Neural cell (in vitro differentiated cells): ENCODE measurements around the gene C6orf132. TPM values are rescaled to one million over a fixed set of nuclear protein-coding genes. Genes with fewer than 3 reads are reported as not detected.

ENCODE experiments used
- H2AFZ ChIP-seq: fragments of 200-600, 300-800 bp; sonication (generic), shearing (Covaris generic); 2 replicates; pipeline ENCODE4 v1.6.0; 2014; ENCODE audit warnings: low read depth, mild to moderate bottlenecking, antibody characterized with exemption, low read length, moderate library complexity
- H3F3A ChIP-seq: fragments of 200-600 bp; shearing (Covaris generic); 2 replicates; pipeline ENCODE4 v1.6.1; 2016; ENCODE audit warnings: mild to moderate bottlenecking, moderate library complexity, mixed read lengths, antibody characterized with exemption, low read length; ENCODE audit not compliant: insufficient read depth, poor library complexity, severe bottlenecking
- H3K27ac ChIP-seq: fragments of 200-600, 300-800 bp; sonication (generic), shearing (Covaris generic); 2 replicates; pipeline ENCODE4 v1.5.1; 2014; ENCODE audit warnings: mild to moderate bottlenecking, low read length, moderate library complexity
- H3K27me3 ChIP-seq: fragments of 300-800, 200-600 bp; sonication (generic), shearing (Covaris generic); 2 replicates; pipeline ENCODE4 v1.6.0; 2014; ENCODE audit warnings: mild to moderate bottlenecking, low read depth, low read length, moderate library complexity; ENCODE audit not compliant: insufficient read depth
- H3K36me3 ChIP-seq: fragments of 300-800, 200-600 bp; sonication (generic), shearing (Covaris generic); 2 replicates; pipeline ENCODE4 v1.5.1; 2014; ENCODE audit warnings: mild to moderate bottlenecking, antibody characterized with exemption, low read length, moderate library complexity; ENCODE audit not compliant: insufficient read depth
- H3K4me2 ChIP-seq: fragments of 300-800, 200-600 bp; sonication (generic), shearing (Covaris generic); 2 replicates; pipeline ENCODE4 v1.6.0; 2014; ENCODE audit warnings: mild to moderate bottlenecking, low read length
- H3K4me3 ChIP-seq: fragments of 300-800, 200-600 bp; sonication (generic), shearing (Covaris generic); 2 replicates; pipeline ENCODE4 v1.5.1; 2014; ENCODE audit warnings: mild to moderate bottlenecking, low read length, moderate library complexity
- H3K79me2 ChIP-seq: fragments of 200-600 bp; shearing (Covaris generic); replicated peaks from 2 replicates; pipeline ENCODE4 v1.6.0; 2014; ENCODE audit warnings: mild to moderate bottlenecking, low read length, moderate library complexity; ENCODE audit not compliant: insufficient read depth
- H3K9ac ChIP-seq: fragments of 300-800, 200-600 bp; sonication (generic), shearing (Covaris generic); 2 replicates; pipeline ENCODE4 v1.6.1; 2016; ENCODE audit warnings: mild to moderate bottlenecking, low read length, mixed read lengths
- H3K9me2 ChIP-seq: fragments of 200-600 bp; shearing (Covaris generic); 2 replicates; pipeline ENCODE4 v1.6.1; 2016; ENCODE audit warnings: mild to moderate bottlenecking, low read length, mixed read lengths; ENCODE audit not compliant: insufficient read depth
- H3K9me3 ChIP-seq: fragments of 200-600, 300-800 bp; sonication (generic), shearing (Covaris generic); 2 replicates; pipeline ENCODE4 v1.6.1; 2016; ENCODE audit warnings: mild to moderate bottlenecking, mixed run types, low read length, moderate library complexity, mixed read lengths
- H4K20me1 ChIP-seq: fragments of 200-600 bp; shearing (Covaris generic); 2 replicates; pipeline ENCODE4 v1.6.1; 2016; ENCODE audit warnings: mild to moderate bottlenecking, mixed run types; ENCODE audit not compliant: insufficient read depth
- EP300 ChIP-seq: fragments of 450-650 bp; conservative IDR thresholded peaks from 2 replicates; pipeline ENCODE4 v1.6.1; 2014; ENCODE audit warnings: antibody characterized with exemption, mild to moderate bottlenecking, moderate library complexity; ENCODE audit not compliant: poor library complexity, severe bottlenecking
- EZH2 ChIP-seq: fragments of 200-600, 300-800 bp; shearing (Covaris generic), sonication (generic); IDR thresholded peaks from 2 replicates; pipeline ENCODE4 v1.6.1; 2014; ENCODE audit warnings: antibody characterized with exemption, low read length, borderline replicate concordance, mild to moderate bottlenecking; ENCODE audit not compliant: insufficient read depth, poor library complexity, severe bottlenecking
- MXI1 ChIP-seq: fragments of 450-650 bp; conservative IDR thresholded peaks from 2 replicates; pipeline ENCODE4 v1.6.1; 2014; ENCODE audit warnings: antibody characterized with exemption, mild to moderate bottlenecking; ENCODE audit not compliant: poor library complexity, severe bottlenecking
- POLR2AphosphoS5 ChIP-seq: IDR thresholded peaks from 2 replicates; pipeline ENCODE4 v1.6.1; 2012
- RAD21 ChIP-seq: fragments of 450-650 bp; conservative IDR thresholded peaks from 2 replicates; pipeline ENCODE4 v1.6.1; 2014; ENCODE audit warnings: antibody characterized with exemption, mild to moderate bottlenecking, moderate library complexity
- SMC3 ChIP-seq: fragments of 450-650 bp; conservative IDR thresholded peaks from 2 replicates; pipeline ENCODE4 v1.6.1; 2014; ENCODE audit warnings: antibody characterized with exemption, mild to moderate bottlenecking, moderate library complexity; ENCODE audit not compliant: poor library complexity
- TAF1 ChIP-seq: IDR thresholded peaks from 2 replicates; pipeline ENCODE4 v1.6.1; 2012; ENCODE audit warnings: low read depth
- polyA plus RNA-seq: library from polyadenylated mRNA; depleted of rRNA; stranded (reverse); fragments of >200 nt; gene quantifications from 2 replicates; pipeline ENCODE4 v1.2.3, GENCODE V29; 2014
- TF ChIP-seq, protein P1 (sequence below): IDR thresholded peaks from 2 replicates; pipeline ENCODE4 v1.6.1; 2012; ENCODE audit warnings: borderline replicate concordance
- TF ChIP-seq, protein P2 (sequence below): fragments of 450-650 bp; IDR thresholded peaks from 2 replicates; pipeline ENCODE4 v1.5.1; 2014; ENCODE audit warnings: antibody characterized with exemption, mild to moderate bottlenecking, moderate library complexity; ENCODE audit not compliant: poor library complexity, severe bottlenecking

The C6orf132 gene
- polyA plus RNA-seq, 1 donor from 2014 or later, result not detected

DNA sequence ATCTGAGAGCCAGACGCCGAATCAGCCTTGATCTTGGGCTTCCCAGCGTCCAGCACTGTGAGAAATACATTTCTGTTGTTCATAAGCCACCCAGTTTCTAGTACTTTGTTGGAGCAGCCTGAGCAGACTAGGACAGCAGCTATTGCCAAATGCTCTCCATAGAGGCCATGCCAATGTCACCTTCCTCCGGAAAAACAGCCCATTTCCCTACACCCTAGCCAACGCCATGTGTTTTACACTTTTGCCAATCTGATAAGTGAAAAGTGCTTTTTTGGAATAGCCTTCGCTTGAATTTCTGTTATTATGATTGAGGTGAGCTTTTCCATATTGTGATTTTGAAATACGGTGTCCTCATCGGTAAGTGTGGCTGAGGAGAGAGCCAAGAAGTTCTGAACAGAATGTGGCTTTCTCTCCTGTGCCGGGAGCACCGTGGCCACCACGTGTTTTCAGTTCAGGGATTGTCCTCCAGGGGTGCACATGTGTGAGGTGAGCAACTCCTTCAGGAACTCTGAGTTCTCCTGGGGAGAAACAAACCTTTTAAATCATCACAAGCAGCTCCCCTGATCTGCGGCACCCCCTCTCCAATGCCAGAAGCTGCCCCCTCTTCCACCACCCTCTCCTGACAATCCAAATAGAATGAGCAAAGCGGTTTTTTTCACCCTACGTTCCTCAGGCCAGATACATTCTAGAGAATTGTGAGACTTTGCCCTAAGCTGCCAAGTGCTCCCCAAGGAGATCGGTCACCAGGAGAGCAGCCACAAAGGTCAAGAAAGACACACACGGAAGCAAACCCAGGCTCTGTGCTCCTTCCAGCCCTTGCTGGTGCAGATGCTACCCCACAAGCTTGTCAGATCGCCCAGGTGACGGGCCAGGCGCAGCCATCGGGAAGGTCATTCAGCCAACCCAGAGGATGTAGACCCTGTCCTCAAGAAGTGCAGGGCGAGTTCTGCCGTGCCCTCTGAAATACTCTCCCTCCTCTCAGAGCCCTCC lies 56.1 kb downstream of the C6orf132 start:
- H3K9me3 ChIP-seq, result no peaks in the 10 kb centered on the region
- no peaks in the 10 kb centered on the region for H3K27me3 ChIP-seq
- no peak overlapping the region for H3K9ac ChIP-seq
- no peak overlapping the region for H3K27ac ChIP-seq
- H3K36me3 ChIP-seq, result no peaks in the 10 kb centered on the region
- no peak overlapping the region for H3K4me2 ChIP-seq
- no peak overlapping the region for H2AFZ ChIP-seq
- H3K79me2 ChIP-seq, result no peaks in the 10 kb centered on the region
- H3F3A ChIP-seq, result no peaks in the 10 kb centered on the region
- no peaks in the 10 kb centered on the region for H4K20me1 ChIP-seq
- TF ChIP-seq, protein P1, sequence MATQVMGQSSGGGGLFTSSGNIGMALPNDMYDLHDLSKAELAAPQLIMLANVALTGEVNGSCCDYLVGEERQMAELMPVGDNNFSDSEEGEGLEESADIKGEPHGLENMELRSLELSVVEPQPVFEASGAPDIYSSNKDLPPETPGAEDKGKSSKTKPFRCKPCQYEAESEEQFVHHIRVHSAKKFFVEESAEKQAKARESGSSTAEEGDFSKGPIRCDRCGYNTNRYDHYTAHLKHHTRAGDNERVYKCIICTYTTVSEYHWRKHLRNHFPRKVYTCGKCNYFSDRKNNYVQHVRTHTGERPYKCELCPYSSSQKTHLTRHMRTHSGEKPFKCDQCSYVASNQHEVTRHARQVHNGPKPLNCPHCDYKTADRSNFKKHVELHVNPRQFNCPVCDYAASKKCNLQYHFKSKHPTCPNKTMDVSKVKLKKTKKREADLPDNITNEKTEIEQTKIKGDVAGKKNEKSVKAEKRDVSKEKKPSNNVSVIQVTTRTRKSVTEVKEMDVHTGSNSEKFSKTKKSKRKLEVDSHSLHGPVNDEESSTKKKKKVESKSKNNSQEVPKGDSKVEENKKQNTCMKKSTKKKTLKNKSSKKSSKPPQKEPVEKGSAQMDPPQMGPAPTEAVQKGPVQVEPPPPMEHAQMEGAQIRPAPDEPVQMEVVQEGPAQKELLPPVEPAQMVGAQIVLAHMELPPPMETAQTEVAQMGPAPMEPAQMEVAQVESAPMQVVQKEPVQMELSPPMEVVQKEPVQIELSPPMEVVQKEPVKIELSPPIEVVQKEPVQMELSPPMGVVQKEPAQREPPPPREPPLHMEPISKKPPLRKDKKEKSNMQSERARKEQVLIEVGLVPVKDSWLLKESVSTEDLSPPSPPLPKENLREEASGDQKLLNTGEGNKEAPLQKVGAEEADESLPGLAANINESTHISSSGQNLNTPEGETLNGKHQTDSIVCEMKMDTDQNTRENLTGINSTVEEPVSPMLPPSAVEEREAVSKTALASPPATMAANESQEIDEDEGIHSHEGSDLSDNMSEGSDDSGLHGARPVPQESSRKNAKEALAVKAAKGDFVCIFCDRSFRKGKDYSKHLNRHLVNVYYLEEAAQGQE, result no peak
- no peak for TF ChIP-seq EP300
- TF ChIP-seq TAF1, result no peak
- TF ChIP-seq POLR2AphosphoS5, result no peak
- TF ChIP-seq RAD21, result no peak
- TF ChIP-seq SMC3, result no peak
- TF ChIP-seq, protein P2, sequence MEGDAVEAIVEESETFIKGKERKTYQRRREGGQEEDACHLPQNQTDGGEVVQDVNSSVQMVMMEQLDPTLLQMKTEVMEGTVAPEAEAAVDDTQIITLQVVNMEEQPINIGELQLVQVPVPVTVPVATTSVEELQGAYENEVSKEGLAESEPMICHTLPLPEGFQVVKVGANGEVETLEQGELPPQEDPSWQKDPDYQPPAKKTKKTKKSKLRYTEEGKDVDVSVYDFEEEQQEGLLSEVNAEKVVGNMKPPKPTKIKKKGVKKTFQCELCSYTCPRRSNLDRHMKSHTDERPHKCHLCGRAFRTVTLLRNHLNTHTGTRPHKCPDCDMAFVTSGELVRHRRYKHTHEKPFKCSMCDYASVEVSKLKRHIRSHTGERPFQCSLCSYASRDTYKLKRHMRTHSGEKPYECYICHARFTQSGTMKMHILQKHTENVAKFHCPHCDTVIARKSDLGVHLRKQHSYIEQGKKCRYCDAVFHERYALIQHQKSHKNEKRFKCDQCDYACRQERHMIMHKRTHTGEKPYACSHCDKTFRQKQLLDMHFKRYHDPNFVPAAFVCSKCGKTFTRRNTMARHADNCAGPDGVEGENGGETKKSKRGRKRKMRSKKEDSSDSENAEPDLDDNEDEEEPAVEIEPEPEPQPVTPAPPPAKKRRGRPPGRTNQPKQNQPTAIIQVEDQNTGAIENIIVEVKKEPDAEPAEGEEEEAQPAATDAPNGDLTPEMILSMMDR, result no peak
- no peak for TF ChIP-seq EZH2
- H3K4me3 ChIP-seq, result no peak overlapping the region
- H3K9me2 ChIP-seq, result no peaks in the 10 kb centered on the region

DNA sequence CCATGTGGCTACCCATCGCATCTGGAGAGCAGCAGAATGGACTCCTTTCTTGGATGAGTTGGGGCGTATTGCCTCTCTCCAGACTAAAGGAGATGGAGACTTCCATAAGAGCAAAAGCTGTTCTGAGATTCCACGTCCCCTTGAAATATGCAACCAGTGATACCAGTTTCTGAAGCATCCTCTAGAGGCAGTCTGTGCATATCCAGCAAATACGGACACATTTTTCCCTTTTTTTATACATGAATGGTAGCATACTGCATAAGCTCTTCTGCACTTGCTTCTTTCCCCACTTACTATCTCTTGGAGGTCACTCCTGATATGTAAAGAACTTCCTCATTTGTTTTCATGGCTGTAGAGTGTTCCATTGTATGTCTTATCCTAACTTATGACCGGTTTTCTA lies 57.5 kb downstream of the C6orf132 start:
- no peaks in the 10 kb centered on the region for H4K20me1 ChIP-seq
- no peaks in the 10 kb centered on the region for H3K9me2 ChIP-seq
- no peaks in the 10 kb centered on the region for H3F3A ChIP-seq
- H3K4me2 ChIP-seq, result no peak overlapping the region
- H2AFZ ChIP-seq, result no peak overlapping the region
- no peak overlapping the region for H3K27ac ChIP-seq
- no peak overlapping the region for H3K4me3 ChIP-seq
- H3K79me2 ChIP-seq, result no peaks in the 10 kb centered on the region
- no peaks in the 10 kb centered on the region for H3K9me3 ChIP-seq
- H3K27me3 ChIP-seq, result no peaks in the 10 kb centered on the region
- H3K9ac ChIP-seq, result no peak overlapping the region
- H3K36me3 ChIP-seq, result no peaks in the 10 kb centered on the region
- no peak for TF ChIP-seq EZH2
- TF ChIP-seq, protein P2, result no peak
- no peak for TF ChIP-seq SMC3
- TF ChIP-seq MXI1, result no peak
- no peak for TF ChIP-seq RAD21
- TF ChIP-seq POLR2AphosphoS5, result no peak
- TF ChIP-seq, protein P1, result no peak
- no peak for TF ChIP-seq TAF1
- TF ChIP-seq EP300, result no peak
